ENCODE measurements around the gene TXN2. TPM values are rescaled to one million over a fixed set of nuclear protein-coding genes. Genes with fewer than 3 reads are reported as not detected.

Gene TXN2
- total and polyA plus RNA-seq, 2 of the 4 experiments (the other 2 are of a cell fraction) = 49.6 to 166 TPM

GRCh38 chr22:36469094-36469710, 12.2 kb downstream of the TXN2 start:
- Histone ChIP-seq H4K20me1 (ENCODE audit: insufficient read depth, low read length) (peaks cover 19% of the 10 kb centered on the region), H2BK20ac (ENCODE audit: low read depth, low read length) (peak overlapping the region; percentile 93), H3K9ac (ENCODE audit: low read depth, low read length) (peak overlapping the region; percentile 49), H2AK5ac (ENCODE audit: low read depth, low read length) (peak overlapping the region; percentile 92), H3K18ac (ENCODE audit: low read depth, low read length) (peak overlapping the region; percentile 90), H3K4ac (ENCODE audit: low read depth, low read length) (peak overlapping the region; percentile 89), H4K91ac (ENCODE audit: insufficient read depth, low read depth, low read length) (peak overlapping the region; percentile 100), H3K14ac (replicated peaks; ENCODE audit: low read depth, low read length) (peak overlapping the region; percentile 39), H3K23ac (ENCODE audit: low read depth, low read length) (peak overlapping the region; percentile 63), H3K56ac (ENCODE audit: extremely low read depth, insufficient read depth, low read length) (peak overlapping the region; percentile 43; the same call in 1 of the 2 replicates), H3K4me2 (ENCODE audit: low read depth, low read length) (no peak overlapping the region), H2AK9ac (replicated peaks; ENCODE audit: low read depth, low read length, poor library complexity) (peak overlapping the region; percentile 18), H4K8ac (ENCODE audit: low read depth in 2 of 2, low read length in 2 of 2) (peak overlapping the region; percentile 74 to 83; a peak in 3 of 4 replicates), H3K9me1 (ENCODE audit: insufficient read depth, low read length) (peaks cover 38% of the 10 kb centered on the region), H3K4me3 (ENCODE audit: insufficient read depth, low read depth, low read length) (no peak overlapping the region), H4K5ac (ENCODE audit: low read depth, low read length) (peak overlapping the region; percentile 82), H2BK15ac (ENCODE audit: low read depth, low read length) (peak overlapping the region; percentile 99), H3K27ac (ENCODE audit: insufficient read depth, low read length) (peak overlapping the region; percentile 97), H3K36me3 (ENCODE audit: control insufficient read depth, insufficient read depth, low read length) (peaks cover 13% of the 10 kb centered on the region), H3K79me1 (ENCODE audit: low read depth in 1 of 2, low read length in 2 of 2) (peaks cover 30 to 80% of the 10 kb centered on the region in 2 experiments), H3K4me1 (ENCODE audit: control insufficient read depth, insufficient read depth, low read length) (peaks cover 51% of the 10 kb centered on the region), H2BK120ac (ENCODE audit: low read depth, low read length) (peak overlapping the region; percentile 100), H3K27me3 (ENCODE audit: control insufficient read depth, insufficient read depth, low read length) (no peaks in the 10 kb centered on the region), H2BK5ac (ENCODE audit: low read depth, low read length, poor library complexity, severe bottlenecking) (peak overlapping the region; percentile 75), H2AFZ (replicated peaks; ENCODE audit: low read length, poor library complexity) (no peak overlapping the region), H3K9me3 (ENCODE audit: control insufficient read depth, insufficient read depth, low read length) (no peaks in the 10 kb centered on the region)
- intact Hi-C loops (cut with micrococcal nuclease) (loop anchor here (5.0 kb wide), 2 partner anchors 52 to 102 kb away; no protein-coding TSS in a partner anchor), dilution Hi-C loops (cut with HindIII; ENCODE audit: low sequenced_read_pairs, unreplicated experiment) (no loop called here), in situ Hi-C loops (cut with MboI; ENCODE audit: low sequenced_read_pairs) (loop anchor here (5.0 kb wide), 1 partner anchor 87 kb away; no protein-coding TSS in a partner anchor)
- ChIA-PET POLR2A (ENCODE audit: unreplicated experiment) (interaction anchor here (0.8 to 4.9 kb wide), 3 partner anchors 82 to 141 kb away, joined by 3 to 30 read pairs (median 6); partner anchors contain the start of gene MYH9), CTCF (interaction anchor here (2.8 to 3.8 kb wide), 2 partner anchors 85 to 168 kb away, joined by 14 to 17 read pairs; no protein-coding TSS in a partner anchor)
- TF ChIP-seq SMC3 (IDR thresholded peaks at IDR 0.05; ENCODE audit: low read depth, low read length) (no peak), NFE2L2 (IDR thresholded peaks at IDR 0.05; ENCODE audit: low read depth, low read length) (no peak), POLR2A (IDR thresholded peaks at IDR 0.05; ENCODE audit: low read depth, low read length) (no peak), RCOR1 (IDR thresholded peaks at IDR 0.05; ENCODE audit: insufficient replicate concordance, low read length) (no peak), ELK1 (IDR thresholded peaks at IDR 0.05; ENCODE audit: borderline replicate concordance, low read depth, low read length) (no peak), BHLHE40 (IDR thresholded peaks at IDR 0.05; ENCODE audit: low read depth, low read length) (no peak), CHD1 (IDR thresholded peaks at IDR 0.05; ENCODE audit: low read depth, low read length) (no peak), RFX5 (IDR thresholded peaks at IDR 0.05; ENCODE audit: low read depth, low read length) (no peak)
- 90% methylated on average over 10 of the region's 14 CpGs; no CpG with 5 or more reads in 1 of the 2 experiments for WGBS, 2 experiments (ENCODE audit: extremely low coverage in 2 of 2, insufficient read length in 1 of 2)
- BruUV-seq (replicated peaks) = no TSS peak
- DNase-seq (no peak), ATAC-seq (ENCODE audit: low read depth) (no peak)

Measured in IMR-90 (cell line).